HEK293 (cell line): ENCODE results near the gene AMPH.

ENCODE experiments used
- CTCF ChIA-PET: fragments of 350-600 bp; formaldehyde crosslinking; extraction: SDS; loops from one replicate; lab custom pipeline; 2021; ENCODE audit warnings: antibody characterized with exemption; lab: Yijun Ruan, JAX
- POLR2A ChIA-PET: fragments of 300-600 bp; formaldehyde crosslinking; extraction: SDS; loops from one replicate; lab custom pipeline; 2020; ENCODE audit warnings: antibody characterized with exemption, inconsistent platforms; lab: Yijun Ruan, JAX
- H3K27ac ChIP-seq: fragments of 200-500 bp; sonication (Bioruptor generic); 2 replicates; pipeline ENCODE4 v1.5.1; 2014; ENCODE audit warnings: low read depth, low read length, control low read depth, inconsistent platforms; ENCODE audit errors: extremely low read depth
- H3K36me3 ChIP-seq, 2 experiments: fragments of 200-500 bp in 1 of 2; sonication (Bioruptor generic) in 1 of 2; 1 replicate in 1 of 2; 2 replicates in 1 of 2; pipeline ENCODE4 v1.5.1; 2014 to 2017; ENCODE audit warnings: inconsistent platforms in 2 of 2, low read length in 2 of 2; ENCODE audit not compliant: control insufficient read depth in 2 of 2, insufficient read depth in 1 of 2
- H3K4me1 ChIP-seq: fragments of 200-500 bp; sonication (Bioruptor generic); 2 replicates; pipeline ENCODE4 v1.5.1; 2014; ENCODE audit warnings: mild to moderate bottlenecking, low read length, inconsistent platforms; ENCODE audit not compliant: control insufficient read depth, insufficient read depth
- H3K4me3 ChIP-seq: 2 replicates; pipeline ENCODE4 v1.5.1; 2011; ENCODE audit warnings: low read depth, mild to moderate bottlenecking, control low read depth, low read length, moderate library complexity
- H3K9me3 ChIP-seq: fragments of 200-500 bp; sonication (Bioruptor generic); 2 replicates; pipeline ENCODE4 v1.5.1; 2014; ENCODE audit warnings: low read depth, low read length, inconsistent platforms; ENCODE audit not compliant: control insufficient read depth, insufficient read depth
- FEZF1 ChIP-seq: fragments of 450-650 bp; formaldehyde crosslinking; IDR thresholded peaks from 2 replicates; pipeline ENCODE4 v1.5.1; 2016; ENCODE audit warnings: missing biosample characterization, missing genetic modification characterization
- GFI1B ChIP-seq: fragments of 450-650 bp; formaldehyde crosslinking; IDR thresholded peaks from 2 replicates; pipeline ENCODE4 v1.5.1; 2016; ENCODE audit warnings: missing biosample characterization, missing genetic modification characterization
- MEIS1 ChIP-seq: sonication (generic); formaldehyde crosslinking; IDR thresholded peaks from 2 replicates; pipeline ENCODE4 v1.8.1; 2022; ENCODE audit warnings: missing genetic modification reagents, mild to moderate bottlenecking, borderline replicate concordance
- MZF1 ChIP-seq: fragments of 450-650 bp; formaldehyde crosslinking; IDR thresholded peaks from 2 replicates; pipeline ENCODE4 v1.5.1; 2017; ENCODE audit warnings: missing biosample characterization, missing genetic modification characterization, borderline replicate concordance
- RBAK ChIP-seq: fragments of 450-650 bp; formaldehyde crosslinking; IDR thresholded peaks from 2 replicates; pipeline ENCODE4 v1.5.1; 2016; ENCODE audit warnings: missing biosample characterization, missing genetic modification characterization
- SETDB1 ChIP-seq: IDR thresholded peaks from one replicate; pipeline ENCODE4 v1.6.1; 2017; ENCODE audit warnings: mild to moderate bottlenecking, low read length, moderate library complexity, mixed read lengths; ENCODE audit not compliant: insufficient read length
- TRIM28 ChIP-seq: IDR thresholded peaks from 2 replicates; pipeline ENCODE4 v1.6.1; 2011; ENCODE audit warnings: low read length, control low read depth, borderline replicate concordance
- ZBTB10 ChIP-seq: fragments of 450-650 bp; formaldehyde crosslinking; IDR thresholded peaks from 2 replicates; pipeline ENCODE4 v1.5.1; 2016; ENCODE audit warnings: missing biosample characterization, missing genetic modification characterization
- ZBTB48 ChIP-seq: fragments of 450-650 bp; formaldehyde crosslinking; IDR thresholded peaks from 2 replicates; pipeline ENCODE4 v1.5.1; 2016; ENCODE audit warnings: missing biosample characterization, missing genetic modification characterization
- ZBTB6 ChIP-seq: fragments of 450-650 bp; formaldehyde crosslinking; IDR thresholded peaks from 2 replicates; pipeline ENCODE4 v1.5.1; 2017; ENCODE audit warnings: missing biosample characterization, missing genetic modification characterization
- ZEB2 ChIP-seq: fragments of 450-650 bp; formaldehyde crosslinking; IDR thresholded peaks from 2 replicates; pipeline ENCODE4 v1.5.1; 2016; ENCODE audit warnings: missing biosample characterization, missing genetic modification characterization
- ZNF148 ChIP-seq: fragments of 450-650 bp; formaldehyde crosslinking; IDR thresholded peaks from 2 replicates; pipeline ENCODE4 v1.5.0; 2017; ENCODE audit warnings: missing biosample characterization, missing genetic modification characterization, borderline replicate concordance
- ZNF155 ChIP-seq: fragments of 450-650 bp; formaldehyde crosslinking; IDR thresholded peaks from 2 replicates; pipeline ENCODE4 v1.5.1; 2016; ENCODE audit warnings: missing biosample characterization, missing genetic modification characterization
- ZNF157 ChIP-seq: fragments of 450-650 bp; formaldehyde crosslinking; IDR thresholded peaks from 2 replicates; pipeline ENCODE4 v1.5.1; 2016; ENCODE audit warnings: missing biosample characterization, missing genetic modification characterization
- ZNF175 ChIP-seq: fragments of 450-650 bp; formaldehyde crosslinking; IDR thresholded peaks from 2 replicates; pipeline ENCODE4 v1.5.1; 2016; ENCODE audit warnings: missing biosample characterization, missing genetic modification characterization
- ZNF239 ChIP-seq: fragments of 450-650 bp; formaldehyde crosslinking; IDR thresholded peaks from 2 replicates; pipeline ENCODE4 v1.5.1; 2016; ENCODE audit warnings: missing biosample characterization, missing genetic modification characterization
- ZNF311 ChIP-seq: fragments of 450-650 bp; formaldehyde crosslinking; IDR thresholded peaks from 2 replicates; pipeline ENCODE4 v1.5.1; 2017; ENCODE audit warnings: missing biosample characterization, missing genetic modification characterization, borderline replicate concordance
- ZNF350 ChIP-seq: fragments of 450-650 bp; formaldehyde crosslinking; IDR thresholded peaks from 2 replicates; pipeline ENCODE4 v1.5.0; 2017; ENCODE audit warnings: missing biosample characterization, mild to moderate bottlenecking, missing genetic modification characterization
- ZNF354C ChIP-seq: fragments of 450-650 bp; formaldehyde crosslinking; IDR thresholded peaks from 2 replicates; pipeline ENCODE4 v1.5.1; 2016; ENCODE audit warnings: missing biosample characterization, missing genetic modification characterization, low read depth, borderline replicate concordance
- ZNF37A ChIP-seq: fragments of 450-650 bp; IDR thresholded peaks from 2 replicates; pipeline ENCODE4 v1.5.1; 2018; ENCODE audit warnings: missing biosample characterization, missing genetic modification characterization
- ZNF391 ChIP-seq: fragments of 450-650 bp; formaldehyde crosslinking; IDR thresholded peaks from 2 replicates; pipeline ENCODE4 v1.5.1; 2016; ENCODE audit warnings: low read depth, missing biosample characterization, missing genetic modification characterization, borderline replicate concordance
- ZNF398 ChIP-seq: fragments of 450-650 bp; formaldehyde crosslinking; IDR thresholded peaks from 2 replicates; pipeline ENCODE4 v1.5.1; 2017; ENCODE audit warnings: missing biosample characterization, missing genetic modification characterization
- ZNF501 ChIP-seq: fragments of 450-650 bp; formaldehyde crosslinking; IDR thresholded peaks from 2 replicates; pipeline ENCODE4 v1.5.1; 2016; ENCODE audit warnings: missing biosample characterization, missing genetic modification characterization
- ZNF510 ChIP-seq: fragments of 450-650 bp; formaldehyde crosslinking; IDR thresholded peaks from 2 replicates; pipeline ENCODE4 v1.5.1; 2018; ENCODE audit warnings: mild to moderate bottlenecking, missing genetic modification characterization, missing biosample characterization; ENCODE audit not compliant: insufficient replicate concordance
- ZNF658 ChIP-seq: fragments of 450-650 bp; formaldehyde crosslinking; IDR thresholded peaks from 2 replicates; pipeline ENCODE4; 2016; ENCODE audit warnings: missing biosample characterization, missing genetic modification characterization
- ZSCAN18 ChIP-seq: fragments of 450-650 bp; formaldehyde crosslinking; IDR thresholded peaks from 2 replicates; pipeline ENCODE4 v1.5.1; 2016; ENCODE audit warnings: missing biosample characterization, missing genetic modification characterization

Gene AMPH

GRCh38 chr7:38394660-38395059 is 236.5 kb downstream of the AMPH start (continued):
- TF ChIP-seq ZNF398 (tag by site-specific recombination) (no peak), RBAK (tag by site-specific recombination) (no peak), ZNF157 (tag by site-specific recombination) (no peak), TRIM28 (no peak), ZNF311 (no peak), ZNF391 (no peak), ZNF510 (tag by site-specific recombination) (no peak), ZNF350 (tag by site-specific recombination) (no peak)

GRCh38 chr7:38393874-38394273 is 237.3 kb downstream of the AMPH start:
- CTCF ChIA-PET, result interaction anchor here (0.6 to 1.1 kb wide), 2 partner anchors 26 to 1126 kb away, joined by 3 to 4 read pairs; no protein-coding TSS in a partner anchor
- Histone ChIP-seq H3K4me1 (no peaks in the 10 kb centered on the region), H3K27ac (no peak overlapping the region), H3K36me3 (no peaks in the 10 kb centered on the region), H3K4me3 (no peak overlapping the region)
- no peak for TF ChIP-seq ZBTB10 (tag by site-specific recombination)
- TF ChIP-seq FEZF1, result no peak
- TF ChIP-seq ZEB2 (tag by site-specific recombination), result no peak
- TF ChIP-seq ZNF510 (tag by site-specific recombination), result no peak
- TF ChIP-seq ZNF239, result no peak
- TF ChIP-seq ZNF175 (tag by site-specific recombination), result no peak
- no peak for TF ChIP-seq ZNF37A (tag by site-specific recombination)
- no peak for TF ChIP-seq ZNF658 (tag by site-specific recombination)
- no peak for TF ChIP-seq ZSCAN18 (tag by site-specific recombination)
- no peak for TF ChIP-seq ZBTB48 (tag by site-specific recombination)
- no peak for TF ChIP-seq SETDB1
- no peak for TF ChIP-seq ZNF501 (tag by site-specific recombination)
- TF ChIP-seq ZNF157 (tag by site-specific recombination), result no peak
- TF ChIP-seq MZF1 (tag by site-specific recombination), result no peak
- TF ChIP-seq GFI1B, result no peak
- TF ChIP-seq ZNF354C (tag by site-specific recombination), result no peak
- TF ChIP-seq ZBTB6, result no peak
- no peak for TF ChIP-seq ZNF155
- no peak for TF ChIP-seq ZNF148 (tag by site-specific recombination)
- TF ChIP-seq MEIS1 (CRISPR knock-in tag), result no peak
- TF ChIP-seq, all 188 proteins: peak for 0
- POLR2A ChIA-PET, result no interaction called here
- no peaks in the 10 kb centered on the region for H3K9me3 ChIP-seq
